Renal cortex interstitium (tissue), 11 donors: Measurements from ENCODE around the gene TKTL1. TPM values are rescaled to one million over a fixed set of nuclear protein-coding genes. Genes with fewer than 3 reads are reported as not detected.

Experiments
- DNase-seq, 11 donors: peaks; one replicate each; pipeline ENCODE4 v3.0.0-alpha.2; 2013; ENCODE audit warnings: low read depth in 9 of 11, low spot score in 4 of 11; ENCODE audit errors: extremely low read depth in 1 of 11
- polyA plus RNA-seq, 3 donors: library from polyadenylated mRNA; unstranded; fragments of 120-200 nt; gene quantifications; one replicate each; pipeline ENCODE4 v1.2.1, GENCODE V29; 2013; ENCODE audit not compliant: insufficient read length in 3 of 3

The TKTL1 gene
- polyA plus RNA-seq, 3 donors: 0.22 to 0.52 (median 0.24) TPM

DNA sequence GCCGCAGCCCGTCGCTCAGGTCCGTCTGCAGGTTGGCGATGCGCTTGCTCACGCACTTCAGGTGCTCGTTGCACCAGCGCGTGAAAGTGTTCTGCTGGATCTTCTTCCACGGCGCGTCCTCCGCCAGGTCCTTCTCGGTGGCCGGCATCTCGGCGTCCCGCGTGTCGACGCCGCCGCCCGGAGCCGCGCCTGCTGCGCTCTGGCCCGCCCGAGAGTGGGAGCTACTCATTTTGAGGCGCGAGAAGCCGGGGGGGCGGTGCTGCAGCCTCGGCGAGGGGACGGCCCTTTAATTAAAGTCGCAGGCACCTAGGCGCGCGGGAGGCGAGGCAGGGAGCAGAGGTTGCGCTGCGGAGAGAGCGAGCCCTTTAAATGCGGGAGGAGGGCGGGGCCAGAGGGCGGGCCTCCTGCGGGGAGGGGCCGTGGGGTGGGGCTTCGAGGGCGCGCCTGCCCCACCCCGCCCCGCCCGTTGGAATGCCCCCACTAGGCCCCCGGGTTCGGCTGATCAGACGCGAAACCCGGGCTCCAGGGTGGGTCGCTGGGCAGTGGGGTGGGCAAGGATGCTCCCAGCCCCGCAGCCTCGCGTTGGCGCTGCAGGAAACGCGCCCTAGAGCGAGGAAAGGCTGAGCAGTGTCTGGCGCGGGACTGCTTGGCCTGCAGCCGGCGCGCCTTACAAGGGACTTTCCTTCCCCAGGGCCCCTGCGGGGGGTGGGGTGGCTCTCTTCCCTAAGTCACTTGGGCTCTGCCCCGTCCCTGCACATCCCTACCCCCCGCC, 75.6 kb downstream of the TKTL1 start:
- DNase-seq: peak in 10 of 11 donors; percentile 65 to 91 (median 84)

DNA sequence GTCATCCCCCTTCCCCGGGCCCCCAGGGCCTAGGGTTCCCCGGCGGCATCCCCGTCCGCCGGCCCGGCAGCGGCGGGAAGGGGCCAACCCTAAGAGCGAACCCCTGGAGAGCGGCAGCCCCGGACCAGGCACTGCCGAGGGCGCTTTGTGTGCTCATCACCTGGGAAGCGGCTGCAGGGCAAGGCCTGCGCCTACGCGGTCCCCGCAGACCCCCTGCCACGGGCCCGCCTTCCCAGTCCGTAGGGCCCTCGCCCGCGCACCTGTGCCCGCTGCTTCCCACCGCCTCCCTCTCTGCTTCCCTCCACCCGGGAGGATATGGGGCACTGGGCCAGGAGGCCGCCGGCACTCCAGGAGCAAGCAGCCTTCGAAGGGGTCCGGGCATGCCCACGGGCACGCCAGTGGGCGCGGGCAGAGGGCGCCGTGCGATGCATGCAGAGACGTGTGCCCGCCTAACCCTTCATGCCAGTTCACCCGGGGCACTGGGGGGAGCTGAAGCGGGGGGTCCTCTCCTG, 76.2 kb downstream of the TKTL1 start:
- DNase-seq: no peak

DNA sequence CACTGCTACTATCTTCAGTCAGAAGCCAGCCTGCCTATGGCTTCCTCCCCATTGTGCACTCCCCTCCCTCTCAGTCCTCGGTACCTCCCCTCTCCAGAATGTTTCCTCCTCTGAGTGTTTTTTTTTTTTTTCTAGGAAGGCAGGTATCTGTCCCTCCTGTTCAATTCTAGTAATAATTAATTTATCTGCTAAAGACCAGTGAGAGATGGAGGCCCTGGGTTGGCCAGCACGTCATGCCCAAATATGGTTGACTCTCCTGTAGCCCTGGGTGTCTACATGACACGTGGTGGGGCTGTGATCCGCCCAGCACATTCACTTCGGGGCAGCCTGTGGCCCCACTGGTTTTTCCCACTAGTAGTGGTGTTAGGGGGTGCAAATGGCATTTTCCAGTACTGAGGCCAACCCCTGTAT, 77.0 kb downstream of the TKTL1 start:
- no peak for DNase-seq

DNA sequence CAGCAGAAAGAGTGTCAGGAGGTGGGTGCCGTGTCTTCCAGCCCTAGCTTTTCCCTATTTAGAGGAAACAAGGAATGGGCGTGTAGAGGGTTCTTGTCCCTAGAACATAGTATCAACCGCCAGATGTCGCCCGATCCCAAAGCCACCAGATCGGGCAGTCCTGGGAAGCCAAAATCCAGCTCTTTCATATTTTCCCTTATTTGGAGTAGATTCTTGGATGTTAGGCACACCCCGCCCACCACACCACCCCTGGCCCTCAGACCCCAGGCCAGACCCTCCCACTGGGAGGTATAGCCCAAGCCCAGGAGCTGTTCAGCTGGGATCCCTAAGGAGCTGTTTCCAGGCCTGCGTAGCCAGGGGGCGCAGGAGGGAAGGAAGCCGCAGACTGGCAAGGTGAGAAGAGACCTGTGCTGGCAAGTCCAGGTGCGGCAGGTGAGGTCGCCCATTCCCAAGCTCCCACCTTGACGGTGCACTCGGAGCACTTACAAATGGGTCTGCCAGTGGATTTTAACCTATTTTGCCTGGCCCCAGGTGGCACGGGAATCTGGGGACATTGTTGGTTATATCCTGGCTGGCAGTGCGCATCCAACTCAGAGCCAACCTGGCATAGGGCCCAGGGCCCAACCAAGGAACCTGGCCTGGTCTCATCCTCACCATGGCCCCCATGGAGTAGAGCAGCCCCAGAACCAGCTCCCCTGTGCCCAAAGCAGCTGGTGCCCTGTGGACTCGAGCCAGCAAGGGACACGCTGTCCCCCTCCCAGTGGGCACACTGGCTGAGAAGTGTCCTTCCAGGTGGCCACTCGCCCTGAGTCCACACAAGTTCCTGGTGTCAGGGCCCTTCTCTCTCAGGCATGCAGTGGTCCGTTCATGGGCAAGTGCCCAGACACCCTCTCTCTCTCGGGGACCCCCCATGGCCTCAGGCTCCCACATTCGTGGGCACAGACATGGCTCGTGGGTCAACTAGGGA, 78.0 kb downstream of the TKTL1 start:
- peak in 2 of 11 donors; percentile 51 to 61 for DNase-seq

DNA sequence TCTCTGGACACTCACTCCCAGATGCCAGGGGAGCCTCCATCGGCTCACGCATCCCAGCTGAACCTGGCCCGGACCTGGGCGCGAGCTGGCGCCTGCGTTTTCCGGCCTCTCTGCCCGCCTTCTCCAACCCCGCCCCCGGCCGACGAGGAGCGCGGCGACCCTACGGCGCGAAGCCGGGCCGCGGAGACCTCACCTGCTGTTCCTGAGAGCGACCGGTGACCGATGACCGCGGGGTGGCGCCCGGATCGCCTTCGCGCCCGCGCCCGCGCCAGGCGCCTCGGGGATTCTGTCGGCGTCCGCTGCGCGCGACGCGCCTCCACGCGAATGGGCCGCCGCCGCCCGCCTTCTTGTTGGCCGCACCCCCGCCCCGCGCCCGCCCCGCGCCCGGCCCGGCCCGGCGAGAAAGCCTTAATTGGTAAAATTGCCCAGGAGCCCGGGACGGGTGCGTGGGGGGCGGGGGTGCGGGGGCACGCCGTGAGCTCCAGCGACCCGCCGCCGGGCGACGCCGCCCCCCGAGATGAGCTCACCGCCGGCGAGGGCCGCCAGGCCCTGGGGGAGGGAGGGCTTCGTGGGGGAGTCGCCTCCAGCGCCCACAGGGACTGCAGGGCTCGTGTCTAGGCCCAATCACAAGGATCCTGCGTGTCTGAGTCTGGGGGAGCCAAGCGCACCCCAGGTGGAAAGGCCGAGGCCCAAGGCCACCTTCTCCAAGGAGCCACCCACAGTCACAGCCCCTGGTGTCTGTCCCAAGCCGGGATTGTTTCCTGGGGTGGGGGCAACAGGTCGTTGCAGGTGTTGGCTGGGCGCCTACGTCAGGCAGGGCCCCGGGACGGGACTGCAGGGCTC, 78.9 kb downstream of the TKTL1 start, which contains the start of gene FLNA:
Gene FLNA, minus strand, starts transcription at position 322 of the 843 bp plus-strand sequence. CDS start 3,389 bp downstream, outside the sequence.
- DNase-seq: no peak

DNA sequence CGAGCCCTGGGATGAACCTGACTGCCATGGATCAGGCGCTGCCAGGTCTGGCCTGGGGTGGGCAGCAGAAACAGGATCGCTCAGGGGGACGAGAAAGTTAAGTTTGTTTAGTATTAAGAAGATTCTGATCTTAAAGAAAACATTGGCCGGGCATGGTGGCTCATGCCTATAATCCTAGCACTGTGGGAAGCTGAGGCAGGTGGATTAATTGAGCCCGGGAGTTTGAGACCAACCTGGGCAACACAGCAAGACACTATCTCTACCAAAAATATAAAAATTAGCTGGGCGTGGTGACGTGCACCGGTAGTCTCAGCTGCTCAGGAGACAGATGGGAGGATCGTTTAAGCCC, 79.5 kb downstream of the TKTL1 start:
- no peak for DNase-seq

DNA sequence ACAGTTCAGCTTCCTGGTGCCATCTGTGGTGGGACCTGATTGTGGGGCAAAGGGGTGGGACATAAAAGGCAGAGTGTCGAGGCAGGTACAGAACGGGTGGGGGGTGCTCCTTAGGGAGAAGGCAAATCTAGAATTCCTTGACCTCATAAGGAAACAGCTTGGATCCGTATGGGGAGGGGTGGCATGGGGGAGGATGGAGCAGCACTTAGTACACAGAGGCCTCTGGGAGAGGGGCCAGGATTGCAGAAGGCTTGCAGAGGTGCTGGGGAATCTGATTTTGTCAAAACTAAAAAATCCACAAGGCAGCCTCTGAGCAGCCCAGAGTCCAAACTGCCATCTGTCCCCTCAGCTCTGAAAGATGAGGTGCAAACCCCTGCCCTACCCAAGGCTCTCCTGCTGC, 81.2 kb downstream of the TKTL1 start:
- no peak for DNase-seq

DNA sequence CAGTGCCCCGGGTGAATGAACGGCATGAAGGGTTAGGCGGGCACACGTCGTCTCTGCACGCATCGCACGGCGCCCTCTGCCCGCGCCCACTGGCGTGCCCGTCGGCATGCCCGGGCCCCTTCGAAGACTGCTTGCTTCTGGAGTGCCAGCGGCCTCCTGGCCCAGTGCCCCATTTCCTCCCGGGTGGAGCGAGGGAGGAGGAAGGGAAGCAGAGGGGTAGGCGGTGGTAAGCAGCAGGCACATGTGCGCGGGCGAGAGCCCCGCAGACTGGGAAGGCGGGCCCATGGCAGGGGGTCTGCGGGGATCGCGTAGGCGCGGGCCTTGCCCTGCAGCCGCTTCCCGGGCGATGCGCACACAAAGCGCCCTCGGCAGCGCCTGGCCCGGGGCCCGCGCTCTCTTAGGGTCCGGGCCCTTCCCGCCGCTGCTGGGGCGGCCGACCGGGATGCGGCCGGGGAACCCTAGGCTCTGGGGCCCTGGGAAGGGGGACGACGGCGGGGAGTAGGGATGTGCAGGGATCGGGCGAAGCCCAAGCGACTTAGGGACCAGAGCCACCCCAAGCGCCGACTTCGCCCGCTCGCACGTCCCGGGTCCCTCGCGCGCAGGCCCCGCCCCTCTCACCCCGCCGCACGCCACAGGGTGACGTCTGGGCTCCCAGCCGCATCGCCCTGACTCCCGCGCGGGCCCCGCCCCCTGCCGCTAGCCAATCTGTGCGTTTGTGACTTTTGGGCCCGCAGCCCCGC, 82.6 kb downstream of the TKTL1 start:
- no peak for DNase-seq

DNA sequence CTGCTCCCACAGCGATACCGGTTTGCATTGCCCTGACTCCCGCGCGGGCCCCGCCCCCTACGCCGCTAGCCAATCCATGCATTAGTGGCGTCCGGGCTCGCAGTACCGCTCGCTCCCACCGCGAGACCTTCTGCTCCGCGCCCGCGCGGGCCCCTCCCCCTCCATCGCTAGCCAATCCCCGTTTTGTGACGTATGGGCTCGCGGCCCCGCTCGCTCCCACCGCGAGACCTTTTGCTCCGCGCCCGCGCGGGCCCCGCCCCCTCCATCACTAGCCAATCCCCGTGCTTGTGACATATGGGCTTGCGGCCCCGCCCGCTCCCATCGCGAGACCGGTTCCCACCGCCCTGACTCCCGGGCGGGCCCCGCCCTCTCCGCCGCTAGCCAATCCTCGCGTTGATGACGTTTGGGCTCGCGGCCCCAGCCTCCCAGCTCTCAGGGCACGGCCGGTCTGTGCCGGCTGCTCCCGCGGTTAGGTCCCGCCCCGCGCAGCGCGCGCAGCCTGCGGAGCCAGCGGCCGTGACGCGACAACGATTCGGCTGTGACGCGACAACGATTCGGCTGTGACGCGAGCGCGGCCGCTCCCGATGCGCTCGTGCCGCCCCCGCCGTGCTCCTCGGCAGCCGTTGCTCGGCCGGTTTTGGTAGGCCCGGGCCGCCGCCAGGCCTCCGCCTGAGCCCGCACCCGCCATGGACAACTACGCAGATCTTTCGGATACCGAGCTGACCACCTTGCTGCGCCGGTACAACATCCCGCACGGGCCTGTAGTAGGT, 83.4 kb downstream of the TKTL1 start, which contains the start of gene EMD:
Gene EMD, plus strand, starts transcription at position 497 of the 770 bp plus-strand sequence. Its CDS starts 190 bp downstream, at position 687.
- DNase-seq: peak in 9 of 11 donors; percentile 87 to 95 (median 92)

DNA sequence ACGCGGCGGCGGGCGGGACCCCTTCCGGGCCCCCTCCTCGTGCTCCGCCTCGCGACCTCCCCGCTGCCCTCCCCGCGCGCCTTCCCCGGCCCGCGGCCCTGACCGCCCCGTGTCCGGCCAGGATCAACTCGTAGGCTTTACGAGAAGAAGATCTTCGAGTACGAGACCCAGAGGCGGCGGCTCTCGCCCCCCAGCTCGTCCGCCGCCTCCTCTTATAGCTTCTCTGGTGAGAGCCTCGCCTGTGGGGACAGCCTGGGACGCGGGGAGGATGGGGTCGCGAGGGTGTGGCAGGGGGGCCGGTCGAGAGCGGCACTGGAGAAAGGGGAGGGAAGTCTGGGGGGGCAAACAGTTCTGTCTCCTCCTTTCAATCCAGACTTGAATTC, 84.0 kb downstream of the TKTL1 start:
- no peak for DNase-seq

Other genes with a start within 250 kb of the TKTL1 start
- 10 to 100 TPM; 27.1 to 34.2 (median 32.7) TPM for gene MECP2, start 198.1 kb upstream of the TKTL1 start, polyA plus RNA-seq
- not detected for gene OPN1LW, start 151.6 kb upstream of the TKTL1 start, polyA plus RNA-seq
- gene OPN1MW, start 113.2 kb upstream of the TKTL1 start, polyA plus RNA-seq: not detected
- not detected for gene OPN1MW2, start 76.0 kb upstream of the TKTL1 start, polyA plus RNA-seq
- gene OPN1MW3, start 38.2 kb upstream of the TKTL1 start, polyA plus RNA-seq: not detected
- not detected for gene TEX28, start 671 bp upstream of the TKTL1 start, polyA plus RNA-seq
- gene FLNA, start 78.8 kb downstream of the TKTL1 start, polyA plus RNA-seq: 100 to 1,000 TPM; 412 to 595 (median 545) TPM
- gene EMD, start 83.5 kb downstream of the TKTL1 start, polyA plus RNA-seq: 10 to 100 TPM; 71.3 to 97.8 (median 78.0) TPM
- gene RPL10, start 102.6 kb downstream of the TKTL1 start, polyA plus RNA-seq: 1,000 to 10,000 TPM; 3,021 to 3,596 (median 3,323) TPM
- 10 to 100 TPM; 11.5 to 13.9 (median 12.0) TPM for gene DNASE1L1, start 113.5 kb downstream of the TKTL1 start, polyA plus RNA-seq
- gene TAFAZZIN, start 115.7 kb downstream of the TKTL1 start, polyA plus RNA-seq: 10 to 100 TPM; 32.4 to 51.9 (median 33.2) TPM
- gene ATP6AP1, start 132.9 kb downstream of the TKTL1 start, polyA plus RNA-seq: 100 to 1,000 TPM; 133 to 160 (median 154) TPM
- 100 to 1,000 TPM; 112 to 147 (median 141) TPM for gene GDI1, start 141.4 kb downstream of the TKTL1 start, polyA plus RNA-seq
- 10 to 100 TPM; 47.3 to 60.2 (median 54.6) TPM for gene FAM50A, start 148.3 kb downstream of the TKTL1 start, polyA plus RNA-seq
- 10 to 100 TPM; 52.8 to 72.0 (median 57.0) TPM for gene PLXNA3, start 162.5 kb downstream of the TKTL1 start, polyA plus RNA-seq
- gene LAGE3, start 183.5 kb downstream of the TKTL1 start, polyA plus RNA-seq: 10 to 100 TPM in 2 of 3 donors, 1 to 10 TPM in 1; 9.2 to 14.9 (median 11.8) TPM
- 10 to 100 TPM; 23.9 to 32.2 (median 25.9) TPM for gene UBL4A, start 190.8 kb downstream of the TKTL1 start, polyA plus RNA-seq
- 10 to 100 TPM; 14.8 to 23.1 (median 21.4) TPM for gene SLC10A3, start 194.8 kb downstream of the TKTL1 start, polyA plus RNA-seq
- gene FAM3A, start 220.4 kb downstream of the TKTL1 start, polyA plus RNA-seq: 10 to 100 TPM; 22.9 to 42.8 (median 36.7) TPM